Measurements from ENCODE around the gene AUNIP.
A peak's percentile ranks its signal among the peaks of the same experiment; 100 is the strongest.

Gene AUNIP

GRCh38 chr1:25888426-25888987 lies 29.2 kb upstream of the AUNIP start:
- no peak for DNase-seq

GRCh38 chr1:25885602-25886001 lies 26.3 kb upstream of the AUNIP start:
- no peak for DNase-seq

GRCh38 chr1:25881266-25881665 lies 22.0 kb upstream of the AUNIP start:
- DNase-seq, result no peak

GRCh38 chr1:25880518-25880917 lies 21.3 kb upstream of the AUNIP start:
- no peak for DNase-seq

GRCh38 chr1:25879675-25880074 lies 20.4 kb upstream of the AUNIP start:
- DNase-seq, result no peak

- DNase-seq, result no peak
Measured at GRCh38 chr1:25878690-25879089, 19.4 kb upstream of the AUNIP start.

GRCh38 chr1:25877155-25877554 lies 17.9 kb upstream of the AUNIP start:
- no peak for DNase-seq

GRCh38 chr1:25876693-25877077 lies 17.4 kb upstream of the AUNIP start:
- no peak for DNase-seq

- DNase-seq, result no peak
Measured at GRCh38 chr1:25875856-25876692, 16.8 kb upstream of the AUNIP start.

- DNase-seq, result peak; percentile 42
Measured at GRCh38 chr1:25875154-25875855, 16.0 kb upstream of the AUNIP start, which contains the start of gene PAQR7. Gene PAQR7 (minus strand): TSS chr1:25875708. CDS start chr1:25863839, 11,869 bp downstream.

GRCh38 chr1:25874635-25875153 lies 15.4 kb upstream of the AUNIP start:
- no peak for DNase-seq

GRCh38 chr1:25874209-25874608 lies 15.0 kb upstream of the AUNIP start:
- no peak for DNase-seq

- no peak for DNase-seq
Measured at GRCh38 chr1:25873120-25873519, 13.9 kb upstream of the AUNIP start.

GRCh38 chr1:25872713-25873112 lies 13.5 kb upstream of the AUNIP start:
- DNase-seq, result no peak

GRCh38 chr1:25871704-25872494 lies 12.6 kb upstream of the AUNIP start:
- DNase-seq, result no peak

- DNase-seq, result no peak
Measured at GRCh38 chr1:25871086-25871703, 11.9 kb upstream of the AUNIP start.

GRCh38 chr1:25870614-25871013 lies 11.4 kb upstream of the AUNIP start:
- no peak for DNase-seq

- DNase-seq, result no peak
Measured at GRCh38 chr1:25869909-25870606, 10.8 kb upstream of the AUNIP start.

- no peak for DNase-seq
Measured at GRCh38 chr1:25867210-25867991, 8.1 kb upstream of the AUNIP start.

- DNase-seq, result no peak
Measured at GRCh38 chr1:25866288-25866687, 7.0 kb upstream of the AUNIP start.

- DNase-seq, result no peak
Measured at GRCh38 chr1:25864434-25864833, 5.2 kb upstream of the AUNIP start.
